IMR-90 (cell line): ENCODE results near the gene KAT7. TPM values are rescaled to one million over a fixed set of nuclear protein-coding genes. Genes with fewer than 3 reads are reported as not detected.

Experiments used
- ATAC-seq: fragments of 200-7000 bp; cut with Tn5 transposase; 2 replicates; pipeline ENCODE4 v1.9.1; 2020; ENCODE audit warnings: low read depth, mild to moderate bottlenecking, moderate library complexity
- BruUV-seq: library from RNA; stranded (reverse); fragments of 400-500 nt; replicated peaks from 2 replicates; lab custom pipeline; 2021; lab: Mats Ljungman, UMichigan
- CTCF ChIA-PET: fragments of 300-600 bp; formaldehyde crosslinking; extraction: SDS; loops from one replicate; lab custom pipeline; 2021; ENCODE audit warnings: antibody characterized with exemption; lab: Yijun Ruan, JAX
- POLR2A ChIA-PET: fragments of 300-600 bp; sonication (Branson Sonifier 250); formaldehyde crosslinking; loops from one replicate; lab custom pipeline; 2022; ENCODE audit warnings: antibody characterized with exemption; ENCODE audit not compliant: unreplicated experiment; lab: Charles Lee
- DNase-seq: peaks from one replicate; pipeline ENCODE4 v3.0.0; 2013
- H2AFZ ChIP-seq: replicated peaks from 2 replicates; pipeline ENCODE3; 2013; ENCODE audit warnings: low read length, mild to moderate bottlenecking; ENCODE audit not compliant: poor library complexity
- H2AK5ac ChIP-seq: 2 replicates; pipeline ENCODE4 v1.6.1; 2013; ENCODE audit warnings: low read depth, low read length, inconsistent platforms
- H2AK9ac ChIP-seq: replicated peaks from 2 replicates; pipeline ENCODE3; 2013; ENCODE audit warnings: mild to moderate bottlenecking, low read depth, low read length, moderate library complexity; ENCODE audit not compliant: poor library complexity
- H2BK120ac ChIP-seq: 2 replicates; pipeline ENCODE4 v1.6.1; 2013; ENCODE audit warnings: low read depth, low read length, inconsistent platforms
- H2BK15ac ChIP-seq: 3 replicates; pipeline ENCODE4 v1.6.1; 2013; ENCODE audit warnings: low read depth, low read length, inconsistent platforms
- H2BK20ac ChIP-seq: 2 replicates; pipeline ENCODE4 v1.6.1; 2013; ENCODE audit warnings: low read depth, mild to moderate bottlenecking, inconsistent platforms, low read length, moderate library complexity
- H2BK5ac ChIP-seq: 2 replicates; pipeline ENCODE4 v1.6.1; 2013; ENCODE audit warnings: mild to moderate bottlenecking, low read depth, low read length, inconsistent platforms; ENCODE audit not compliant: poor library complexity, severe bottlenecking
- H3K14ac ChIP-seq: replicated peaks from 2 replicates; pipeline ENCODE4 v1.6.1; 2013; ENCODE audit warnings: low read depth, low read length, inconsistent platforms
- H3K18ac ChIP-seq: 2 replicates; pipeline ENCODE4 v1.6.1; 2013; ENCODE audit warnings: low read depth, low read length, control low read depth
- H3K23ac ChIP-seq: 2 replicates; pipeline ENCODE4 v1.6.1; 2013; ENCODE audit warnings: low read depth, low read length, inconsistent platforms
- H3K27ac ChIP-seq: 2 replicates; pipeline ENCODE4 v1.5.1; 2013; ENCODE audit warnings: mild to moderate bottlenecking, control low read depth, low read length; ENCODE audit not compliant: insufficient read depth
- H3K27me3 ChIP-seq: 2 replicates; pipeline ENCODE4 v1.6.1; 2013; ENCODE audit warnings: low read length; ENCODE audit not compliant: control insufficient read depth, insufficient read depth
- H3K36me3 ChIP-seq: 2 replicates; pipeline ENCODE4 v1.6.1; 2013; ENCODE audit warnings: low read length, mixed read lengths; ENCODE audit not compliant: control insufficient read depth, insufficient read depth
- H3K4ac ChIP-seq: 2 replicates; pipeline ENCODE4 v1.6.1; 2013; ENCODE audit warnings: low read depth, low read length, inconsistent platforms
- H3K4me1 ChIP-seq: 2 replicates; pipeline ENCODE4 v1.6.1; 2013; ENCODE audit warnings: low read length, mixed read lengths; ENCODE audit not compliant: control insufficient read depth, insufficient read depth
- H3K4me2 ChIP-seq: 2 replicates; pipeline ENCODE4 v1.6.1; 2013; ENCODE audit warnings: low read depth, mild to moderate bottlenecking, control low read depth, low read length, moderate library complexity
- H3K4me3 ChIP-seq: 2 replicates; pipeline ENCODE4 v1.5.1; 2013; ENCODE audit warnings: low read depth, mild to moderate bottlenecking, control low read depth, low read length, moderate library complexity; ENCODE audit not compliant: insufficient read depth
- H3K56ac ChIP-seq: 2 replicates; pipeline ENCODE4 v1.6.1; 2013; ENCODE audit warnings: low read length, inconsistent platforms; ENCODE audit not compliant: insufficient read depth; ENCODE audit errors: extremely low read depth
- H3K79me1 ChIP-seq, 2 experiments: 2 replicates each; pipeline ENCODE4 v1.6.1; 2013; ENCODE audit warnings: low read length in 2 of 2, inconsistent platforms in 1 of 2, low read depth in 1 of 2
- H3K9ac ChIP-seq: 2 replicates; pipeline ENCODE4 v1.6.1; 2013; ENCODE audit warnings: low read depth, low read length, control low read depth
- H3K9me1 ChIP-seq: 2 replicates; pipeline ENCODE4 v1.6.1; 2013; ENCODE audit warnings: low read length, inconsistent platforms; ENCODE audit not compliant: insufficient read depth
- H3K9me3 ChIP-seq: 2 replicates; pipeline ENCODE4 v1.6.1; 2013; ENCODE audit warnings: low read length; ENCODE audit not compliant: control insufficient read depth, insufficient read depth
- H4K20me1 ChIP-seq: 2 replicates; pipeline ENCODE4 v1.6.1; 2013; ENCODE audit warnings: low read length, inconsistent platforms; ENCODE audit not compliant: insufficient read depth
- H4K5ac ChIP-seq: 2 replicates; pipeline ENCODE4 v1.6.1; 2013; ENCODE audit warnings: mild to moderate bottlenecking, low read depth, low read length, control low read depth
- H4K8ac ChIP-seq, 2 experiments: 2 replicates each; pipeline ENCODE4 v1.6.1; 2013; ENCODE audit warnings: low read depth in 2 of 2, low read length in 2 of 2, control low read depth in 1 of 2, inconsistent platforms in 1 of 2
- H4K91ac ChIP-seq: 2 replicates; pipeline ENCODE4 v1.6.1; 2013; ENCODE audit warnings: low read depth, low read length, inconsistent platforms; ENCODE audit not compliant: insufficient read depth
- BHLHE40 ChIP-seq: fragments of 150-350 bp; IDR thresholded peaks from 2 replicates; pipeline ENCODE4 v1.6.1; 2016; ENCODE audit warnings: mild to moderate bottlenecking, low read depth, low read length
- CEBPB ChIP-seq: IDR thresholded peaks from 2 replicates; pipeline ENCODE4 v1.6.1; 2012; ENCODE audit warnings: low read depth, low read length, improper control_type of control experiment
- CTCF ChIP-seq: conservative IDR thresholded peaks from 2 replicates; pipeline ENCODE4 v1.5.1; 2012; ENCODE audit warnings: mild to moderate bottlenecking, low read depth, low read length, improper control_type of control experiment
- ELK1 ChIP-seq: fragments of 150-350 bp; IDR thresholded peaks from 2 replicates; pipeline ENCODE4 v1.6.1; 2016; ENCODE audit warnings: low read depth, mild to moderate bottlenecking, low read length, moderate library complexity, borderline replicate concordance
- POLR2A ChIP-seq: IDR thresholded peaks from 2 replicates; pipeline ENCODE4 v1.6.1; 2012; ENCODE audit warnings: mild to moderate bottlenecking, low read depth, low read length
- WGBS, 2 experiments: methylation state at CpG; one replicate each; pipeline versions ENCODE4 v1.1.5 to v1.1.7; 2013; ENCODE audit warnings: missing lambda C conversion rate in 2 of 2; ENCODE audit not compliant: insufficient read length in 1 of 2; ENCODE audit errors: extremely low coverage in 2 of 2; 5-methylcytosine and 5-hydroxymethylcytosine counted together
- dilution Hi-C: fragments of 300-500 bp; cut with HindIII; formaldehyde crosslinking; loops from one replicate; pipeline ENCODE4 v1.14.3; 2018; ENCODE audit warnings: low sequenced_read_pairs; ENCODE audit not compliant: unreplicated experiment
- in situ Hi-C: fragments of 300-500 bp; cut with MboI; formaldehyde crosslinking; loops from 3 replicates; pipeline ENCODE4 v1.14.3; 2019; ENCODE audit warnings: low sequenced_read_pairs, inconsistent platforms, mixed read lengths
- intact Hi-C: fragments of 100-400 bp; cut with micrococcal nuclease; formaldehyde crosslinking; loops from 2 replicates; pipeline ENCODE4 v1.10.0; 2022
- polyA plus RNA-seq, 3 experiments: library from polyadenylated mRNA; depleted of rRNA; stranded (reverse); fragments of >200 nt; gene quantifications; 2 replicates each; pipeline ENCODE4 v1.2.3, GENCODE V29; 2012; ENCODE audit warnings: low replicate concordance in 1 of 3
- total RNA-seq: library from RNA; depleted of rRNA; stranded (reverse); fragments of >200 nt; gene quantifications from 2 replicates; pipeline ENCODE4 v1.2.3, GENCODE V29; 2012

KAT7 gene
- total and polyA plus RNA-seq, 2 of the 4 experiments (the other 2 are of a cell fraction) = 16.9 to 21.9 TPM

GRCh38 chr17:49832840-49833599 lies 44.5 kb downstream of the KAT7 start:
- no peak overlapping the region for H2AK5ac ChIP-seq
- H4K8ac ChIP-seq = no peak overlapping the region
- H3K4me3 ChIP-seq = no peak overlapping the region
- H2BK5ac ChIP-seq = no peak overlapping the region
- peaks cover 15% of the 10 kb centered on the region for H3K36me3 ChIP-seq
- in situ Hi-C loops = no loop called here
- H2AK9ac ChIP-seq = no peak overlapping the region
- H3K27me3 ChIP-seq = no peaks in the 10 kb centered on the region
- BruUV-seq = no TSS peak
- no peak overlapping the region for H3K56ac ChIP-seq
- H3K4me2 ChIP-seq = no peak overlapping the region
- H2BK15ac ChIP-seq = no peak overlapping the region
- no peaks in the 10 kb centered on the region for H4K20me1 ChIP-seq
- H2BK120ac ChIP-seq = no peak overlapping the region
- CTCF ChIA-PET = no interaction called here
- H2BK20ac ChIP-seq = no peak overlapping the region
- H3K14ac ChIP-seq = no peak overlapping the region
- H3K9ac ChIP-seq = no peak overlapping the region
- H3K23ac ChIP-seq = no peak overlapping the region
- H3K27ac ChIP-seq = no peak overlapping the region
- H3K9me1 ChIP-seq = peaks cover 20% of the 10 kb centered on the region
- H4K5ac ChIP-seq = no peak overlapping the region
- H3K18ac ChIP-seq = no peak overlapping the region
- no peak for DNase-seq
- H3K4me1 ChIP-seq = peaks cover 13% of the 10 kb centered on the region
- H2AFZ ChIP-seq = no peak overlapping the region
- ATAC-seq = no peak
- no peak overlapping the region for H4K91ac ChIP-seq
- intact Hi-C loops = no loop called here
- peaks cover 0 to 33% of the 10 kb centered on the region in 2 experiments; a peak in 1 of 4 replicates for H3K79me1 ChIP-seq
- 100% methylated on average over 3 of the region's 7 CpGs; no CpG with 5 or more reads in 1 of the 2 experiments for WGBS, 2 experiments
- no peak overlapping the region for H3K4ac ChIP-seq
- TF ChIP-seq CTCF (no peak), BHLHE40 (no peak), POLR2A (no peak), CEBPB (peak; percentile 70), ELK1 (no peak)
- POLR2A ChIA-PET = no interaction called here
- dilution Hi-C loops = no loop called here
- no peaks in the 10 kb centered on the region for H3K9me3 ChIP-seq
